Measurements from ENCODE around the gene ZNF775. TPM values are rescaled to one million over a fixed set of nuclear protein-coding genes. Genes with fewer than 3 reads are reported as not detected.

ZNF775 gene
- total RNA-seq, 1 donor from 2014 or later = 3.0 TPM

GRCh38 chr7:150363872-150364271 lies 15.3 kb upstream of the ZNF775 start:
- Histone ChIP-seq H3K9ac (no peak overlapping the region), H3F3A (ENCODE audit: low read depth) (peaks cover 32% of the 10 kb centered on the region), H3K9me3 (ENCODE audit: low read depth) (no peaks in the 10 kb centered on the region), H3K4me1 (peaks cover 21% of the 10 kb centered on the region), H3K4me3 (no peak overlapping the region), H2AFZ (replicated peaks) (no peak overlapping the region), H3K79me2 (ENCODE audit: low read depth) (peaks cover 1% of the 10 kb centered on the region), H3K27me3 (no peaks in the 10 kb centered on the region), H4K20me1 (ENCODE audit: low read depth) (no peaks in the 10 kb centered on the region), H3K36me3 (no peaks in the 10 kb centered on the region), H3K4me2 (no peak overlapping the region), H3K27ac (no peak overlapping the region)
- no peak for DNase-seq (ENCODE audit: low spot score)
- peaks cover 11% of the 10 kb centered on the region for H3K27me3 Mint-ChIP-seq (ENCODE audit: insufficient read depth, low read depth)
- H3K4me1 Mint-ChIP-seq = peaks cover 55% of the 10 kb centered on the region
- no peak overlapping the region for H3K27ac Mint-ChIP-seq
- peaks cover 2% of the 10 kb centered on the region for H3K9me3 Mint-ChIP-seq
- TF ChIP-seq CTCF (IDR thresholded peaks at IDR 0.05) = no peak
- TF ChIP-seq EZH2 (IDR thresholded peaks at IDR 0.05) = no peak
- TF ChIP-seq EZH2phosphoT487 (IDR thresholded peaks at IDR 0.05) = no peak
- no peak overlapping the region for H3K4me3 Mint-ChIP-seq
- no peaks in the 10 kb centered on the region for H3K36me3 Mint-ChIP-seq

GRCh38 chr7:150365194-150365593 lies 13.9 kb upstream of the ZNF775 start:
- Histone ChIP-seq H2AFZ (replicated peaks) (no peak overlapping the region), H4K20me1 (ENCODE audit: low read depth) (no peaks in the 10 kb centered on the region), H3K4me1 (peaks cover 30% of the 10 kb centered on the region), H3K36me3 (no peaks in the 10 kb centered on the region), H3K9ac (no peak overlapping the region), H3K27ac (no peak overlapping the region), H3K9me3 (ENCODE audit: low read depth) (no peaks in the 10 kb centered on the region), H3K4me2 (no peak overlapping the region), H3K4me3 (no peak overlapping the region), H3F3A (ENCODE audit: low read depth) (peaks cover 34% of the 10 kb centered on the region), H3K79me2 (ENCODE audit: low read depth) (peaks cover 15% of the 10 kb centered on the region), H3K27me3 (no peaks in the 10 kb centered on the region)
- no peak for DNase-seq (ENCODE audit: low spot score)
- TF ChIP-seq EZH2phosphoT487 (IDR thresholded peaks at IDR 0.05) (no peak), EZH2 (IDR thresholded peaks at IDR 0.05) (no peak), CTCF (IDR thresholded peaks at IDR 0.05) (no peak)
- no peak overlapping the region for H3K4me3 Mint-ChIP-seq
- H3K9me3 Mint-ChIP-seq = no peaks in the 10 kb centered on the region
- H3K36me3 Mint-ChIP-seq = no peaks in the 10 kb centered on the region
- peaks cover 65% of the 10 kb centered on the region for H3K4me1 Mint-ChIP-seq
- no peak overlapping the region for H3K27ac Mint-ChIP-seq
- peaks cover under 1% of the 10 kb centered on the region for H3K27me3 Mint-ChIP-seq (ENCODE audit: insufficient read depth, low read depth)

- no peak for TF ChIP-seq EZH2 (IDR thresholded peaks at IDR 0.05)
- TF ChIP-seq CTCF (IDR thresholded peaks at IDR 0.05) = no peak
- no peak for TF ChIP-seq EZH2phosphoT487 (IDR thresholded peaks at IDR 0.05)
- Histone ChIP-seq H3K4me2 (no peak overlapping the region), H3K27ac (no peak overlapping the region), H4K20me1 (ENCODE audit: low read depth) (no peaks in the 10 kb centered on the region), H3K9ac (no peak overlapping the region), H3K4me3 (no peak overlapping the region), H3K79me2 (ENCODE audit: low read depth) (peaks cover 21% of the 10 kb centered on the region), H3K4me1 (peaks cover 33% of the 10 kb centered on the region), H2AFZ (replicated peaks) (peak overlapping the region; percentile 31), H3F3A (ENCODE audit: low read depth) (peaks cover 34% of the 10 kb centered on the region), H3K27me3 (no peaks in the 10 kb centered on the region), H3K36me3 (no peaks in the 10 kb centered on the region), H3K9me3 (ENCODE audit: low read depth) (no peaks in the 10 kb centered on the region)
- Mint-ChIP-seq H3K27ac (peak overlapping the region; percentile 78), H3K4me1 (peaks cover 70% of the 10 kb centered on the region), H3K9me3 (no peaks in the 10 kb centered on the region), H3K27me3 (ENCODE audit: insufficient read depth, low read depth) (no peaks in the 10 kb centered on the region), H3K36me3 (peaks cover 4% of the 10 kb centered on the region), H3K4me3 (peak overlapping the region; percentile 58)
- peak; percentile 6 for DNase-seq (ENCODE audit: low spot score)
Observed at GRCh38 chr7:150365673-150366398, 13.3 kb upstream of the ZNF775 start.
